GM10248 (cell line): ENCODE results near the gene CPVL.

Experiments used
- CTCF ChIA-PET: fragments of 300-600 bp; sonication (Branson Sonifier 250); formaldehyde crosslinking; extraction: SDS; loops from one replicate; lab custom pipeline; 2021; ENCODE audit warnings: antibody characterized with exemption; lab: Yijun Ruan, JAX
- POLR2A ChIA-PET: fragments of 350-650 bp; sonication (Branson Sonifier 250); formaldehyde crosslinking; extraction: SDS; loops from one replicate; lab custom pipeline; 2020; ENCODE audit warnings: antibody characterized with exemption; lab: Yijun Ruan, JAX
- DNase-seq: peaks from one replicate; pipeline ENCODE4 v3.0.0; 2012; ENCODE audit errors: extremely low spot score
- CTCF ChIP-seq: IDR thresholded peaks from 2 replicates; pipeline ENCODE4 v1.5.1; 2012; ENCODE audit warnings: mild to moderate bottlenecking, low read depth; ENCODE audit errors: extremely low read depth, missing control alignments, control extremely low read depth

Gene CPVL

GRCh38 chr7:29017713-29018112 lies 128.6 kb downstream of the CPVL start:
- TF ChIP-seq CTCF, result no peak
- POLR2A ChIA-PET, result no interaction called here
- CTCF ChIA-PET, result interaction anchor here (1.1 kb wide), 1 partner anchor 89 kb away, joined by 3 read pairs; no protein-coding TSS in a partner anchor
- no peak for DNase-seq

- ChIA-PET CTCF (interaction anchor here (1.4 kb wide), 1 partner anchor 94 kb away, joined by 5 read pairs; no protein-coding TSS in a partner anchor), POLR2A (no interaction called here)
- no peak for TF ChIP-seq CTCF
- no peak for DNase-seq
Observed at GRCh38 chr7:29014725-29015124, 131.6 kb downstream of the CPVL start.

GRCh38 chr7:29013931-29014330 lies 132.4 kb downstream of the CPVL start:
- TF ChIP-seq CTCF, result no peak
- ChIA-PET POLR2A (no interaction called here), CTCF (interaction anchor here (1.4 kb wide), 1 partner anchor 93 kb away, joined by 5 read pairs; no protein-coding TSS in a partner anchor)
- DNase-seq, result no peak

GRCh38 chr7:29013082-29013695 lies 133.1 kb downstream of the CPVL start:
- DNase-seq, result no peak
- TF ChIP-seq CTCF, result no peak
- POLR2A ChIA-PET, result no interaction called here
- CTCF ChIA-PET, result interaction anchor here (0.7 kb wide), 1 partner anchor 11 kb away, joined by 3 read pairs; no protein-coding TSS in a partner anchor

- TF ChIP-seq CTCF, result no peak
- DNase-seq, result no peak
- ChIA-PET POLR2A (no interaction called here), CTCF (no interaction called here)
Observed at GRCh38 chr7:29009947-29010346, 136.4 kb downstream of the CPVL start.

GRCh38 chr7:29008590-29008989 lies 137.7 kb downstream of the CPVL start:
- ChIA-PET POLR2A (no interaction called here), CTCF (no interaction called here)
- TF ChIP-seq CTCF, result no peak
- DNase-seq, result no peak
